ENCODE results near the gene RARS2. TPM values are rescaled to one million over a fixed set of nuclear protein-coding genes. Genes with fewer than 3 reads are reported as not detected.
"Not testable (repeated sequence)": the region's sequence is repeated elsewhere in the genome, so short reads cannot be mapped to it uniquely, and the experiment has no call there.

Gene RARS2
- total RNA-seq, 1 donor from 2014 or later = 48.3 TPM

DNA sequence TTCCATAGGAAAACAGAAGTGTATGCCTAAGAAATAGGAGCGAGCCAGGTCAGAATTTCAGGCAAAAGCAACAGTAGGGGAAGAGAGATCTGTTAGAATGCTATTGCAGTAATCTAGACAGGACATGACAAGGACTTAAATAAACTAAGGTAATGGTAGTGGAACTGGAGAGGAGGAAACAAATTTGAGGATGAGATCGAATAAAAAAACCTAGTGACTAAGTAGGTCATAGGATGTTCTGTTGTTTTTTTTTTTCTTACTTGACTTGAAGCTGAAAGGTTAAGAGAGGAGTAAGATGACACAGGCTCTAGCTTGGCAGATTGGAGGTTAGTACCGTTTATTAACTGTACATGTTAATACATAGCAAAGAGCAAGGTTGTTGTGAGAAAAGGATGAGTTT is 28.7 kb upstream of the RARS2 start:
- no peak overlapping the region for H3K4me3 ChIP-seq (ENCODE audit: insufficient read depth, low read depth, low read length)
- DNase-seq (ENCODE audit: low read depth) (no peak), FAIRE-seq (no peak)
- H3K27me3 ChIP-seq (ENCODE audit: insufficient read depth, low read length) = no peaks in the 10 kb centered on the region
- Mint-ChIP-seq H3K9me3 (ENCODE audit: unreplicated experiment) (no peaks in the 10 kb centered on the region), H3K4me1 (ENCODE audit: low read depth, unreplicated experiment) (peaks cover 9% of the 10 kb centered on the region), H3K4me3 (ENCODE audit: unreplicated experiment) (no peak overlapping the region), H3K36me3 (ENCODE audit: low read depth, unreplicated experiment) (peaks cover 15% of the 10 kb centered on the region), H3K27me3 (ENCODE audit: low read depth, unreplicated experiment) (no peaks in the 10 kb centered on the region), H3K27ac (ENCODE audit: unreplicated experiment) (no peak overlapping the region)
- no peaks in the 10 kb centered on the region for H4K20me1 ChIP-seq (ENCODE audit: insufficient read depth, low read length)
- H3K4me1 ChIP-seq (ENCODE audit: insufficient read depth, low read length) = no peaks in the 10 kb centered on the region
- no peak overlapping the region for H3K9ac ChIP-seq (ENCODE audit: low read length)
- H3K79me2 ChIP-seq (ENCODE audit: insufficient read depth, low read length) = no peaks in the 10 kb centered on the region
- no peaks in the 10 kb centered on the region for H3K9me3 ChIP-seq (ENCODE audit: insufficient read depth, low read depth, low read length)
- no peak overlapping the region for H3K27ac ChIP-seq (ENCODE audit: low read depth, low read length)
- H2AFZ ChIP-seq (ENCODE audit: low read depth, low read length) = no peak overlapping the region
- no peak overlapping the region for H3K4me2 ChIP-seq (ENCODE audit: low read length)
- H3K36me3 ChIP-seq (ENCODE audit: insufficient read depth, low read length) = no peaks in the 10 kb centered on the region
- TF ChIP-seq EZH2 (IDR thresholded peaks at IDR 0.05; ENCODE audit: insufficient read depth, low read length) = no peak
- TF ChIP-seq, protein P1, sequence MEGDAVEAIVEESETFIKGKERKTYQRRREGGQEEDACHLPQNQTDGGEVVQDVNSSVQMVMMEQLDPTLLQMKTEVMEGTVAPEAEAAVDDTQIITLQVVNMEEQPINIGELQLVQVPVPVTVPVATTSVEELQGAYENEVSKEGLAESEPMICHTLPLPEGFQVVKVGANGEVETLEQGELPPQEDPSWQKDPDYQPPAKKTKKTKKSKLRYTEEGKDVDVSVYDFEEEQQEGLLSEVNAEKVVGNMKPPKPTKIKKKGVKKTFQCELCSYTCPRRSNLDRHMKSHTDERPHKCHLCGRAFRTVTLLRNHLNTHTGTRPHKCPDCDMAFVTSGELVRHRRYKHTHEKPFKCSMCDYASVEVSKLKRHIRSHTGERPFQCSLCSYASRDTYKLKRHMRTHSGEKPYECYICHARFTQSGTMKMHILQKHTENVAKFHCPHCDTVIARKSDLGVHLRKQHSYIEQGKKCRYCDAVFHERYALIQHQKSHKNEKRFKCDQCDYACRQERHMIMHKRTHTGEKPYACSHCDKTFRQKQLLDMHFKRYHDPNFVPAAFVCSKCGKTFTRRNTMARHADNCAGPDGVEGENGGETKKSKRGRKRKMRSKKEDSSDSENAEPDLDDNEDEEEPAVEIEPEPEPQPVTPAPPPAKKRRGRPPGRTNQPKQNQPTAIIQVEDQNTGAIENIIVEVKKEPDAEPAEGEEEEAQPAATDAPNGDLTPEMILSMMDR (IDR thresholded peaks at IDR 0.05; ENCODE audit: insufficient read depth, low read depth, low read length) = no peak

DNA sequence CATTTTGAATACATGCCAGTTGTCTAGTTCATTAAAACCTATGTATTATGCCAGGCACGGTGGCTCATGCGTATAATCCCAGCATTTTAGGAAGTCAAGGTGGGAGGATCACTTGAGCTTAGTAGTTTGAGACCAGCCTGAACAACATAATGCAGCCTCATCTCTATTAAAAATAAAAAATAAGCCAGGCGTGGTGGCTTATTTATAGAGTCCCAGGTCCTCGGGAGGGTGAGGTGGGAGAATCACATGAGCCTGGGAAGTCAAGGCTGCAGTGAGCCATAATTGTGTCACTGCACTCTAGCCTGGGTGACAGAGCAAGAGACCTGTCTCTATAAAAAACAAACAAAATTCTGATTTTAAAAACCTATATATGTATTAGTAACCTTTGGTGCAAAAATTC is 27.6 kb upstream of the RARS2 start:
- FAIRE-seq (no peak), DNase-seq (ENCODE audit: low read depth) (no peak)
- Histone ChIP-seq H4K20me1 (ENCODE audit: insufficient read depth, low read length) (no peaks in the 10 kb centered on the region), H3K4me2 (ENCODE audit: low read length) (no peak overlapping the region), H3K4me1 (ENCODE audit: insufficient read depth, low read length) (no peaks in the 10 kb centered on the region), H3K27me3 (ENCODE audit: insufficient read depth, low read length) (no peaks in the 10 kb centered on the region), H3K4me3 (ENCODE audit: insufficient read depth, low read depth, low read length) (no peak overlapping the region), H3K36me3 (ENCODE audit: insufficient read depth, low read length) (peaks cover 2% of the 10 kb centered on the region), H3K27ac (ENCODE audit: low read depth, low read length) (no peak overlapping the region), H3K79me2 (ENCODE audit: insufficient read depth, low read length) (no peaks in the 10 kb centered on the region), H2AFZ (ENCODE audit: low read depth, low read length) (no peak overlapping the region), H3K9me3 (ENCODE audit: insufficient read depth, low read depth, low read length) (no peaks in the 10 kb centered on the region), H3K9ac (ENCODE audit: low read length) (no peak overlapping the region)
- Mint-ChIP-seq H3K27ac (ENCODE audit: unreplicated experiment) (no peak overlapping the region), H3K4me3 (ENCODE audit: unreplicated experiment) (no peak overlapping the region), H3K9me3 (ENCODE audit: unreplicated experiment) (no peaks in the 10 kb centered on the region), H3K36me3 (ENCODE audit: low read depth, unreplicated experiment) (peaks cover 26% of the 10 kb centered on the region), H3K4me1 (ENCODE audit: low read depth, unreplicated experiment) (peaks cover 6% of the 10 kb centered on the region), H3K27me3 (ENCODE audit: low read depth, unreplicated experiment) (no peaks in the 10 kb centered on the region)
- TF ChIP-seq EZH2 (IDR thresholded peaks at IDR 0.05; ENCODE audit: insufficient read depth, low read length) = no peak
- TF ChIP-seq, protein P1 (IDR thresholded peaks at IDR 0.05; ENCODE audit: insufficient read depth, low read depth, low read length) = no peak

DNA sequence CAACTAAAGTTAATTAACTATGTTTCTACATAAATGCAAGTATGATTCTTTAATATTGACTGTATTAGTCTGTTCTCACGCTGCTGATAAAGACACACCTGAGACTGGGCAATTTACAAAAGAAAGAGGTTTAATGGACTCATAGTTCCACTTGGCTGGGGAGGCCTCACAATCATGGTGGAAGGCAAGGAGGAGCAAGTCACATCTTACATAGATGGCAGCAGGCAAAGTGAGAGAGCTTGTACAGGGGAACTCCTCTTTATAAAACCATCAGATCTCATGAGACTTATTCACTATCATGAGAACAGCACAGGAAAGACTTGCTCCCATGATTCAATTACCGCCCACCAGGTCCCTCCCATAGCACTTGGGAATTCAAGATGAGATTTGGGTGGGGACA is 23.2 kb upstream of the RARS2 start:
- not testable (repeated sequence) for DNase-seq (ENCODE audit: low read depth); H3K4me3 ChIP-seq (ENCODE audit: insufficient read depth, low read depth, low read length); H3K27me3 Mint-ChIP-seq (ENCODE audit: low read depth, unreplicated experiment); H3K4me1 Mint-ChIP-seq (ENCODE audit: low read depth, unreplicated experiment); H3K9me3 ChIP-seq (ENCODE audit: insufficient read depth, low read depth, low read length); FAIRE-seq; H3K79me2 ChIP-seq (ENCODE audit: insufficient read depth, low read length); H3K9me3 Mint-ChIP-seq (ENCODE audit: unreplicated experiment); H4K20me1 ChIP-seq (ENCODE audit: insufficient read depth, low read length); H3K27ac ChIP-seq (ENCODE audit: low read depth, low read length); H3K4me2 ChIP-seq (ENCODE audit: low read length); H3K27ac Mint-ChIP-seq (ENCODE audit: unreplicated experiment); H2AFZ ChIP-seq (ENCODE audit: low read depth, low read length); H3K27me3 ChIP-seq (ENCODE audit: insufficient read depth, low read length); H3K4me3 Mint-ChIP-seq (ENCODE audit: unreplicated experiment); H3K4me1 ChIP-seq (ENCODE audit: insufficient read depth, low read length); H3K9ac ChIP-seq (ENCODE audit: low read length)
- peaks cover 13% of the 10 kb centered on the region for H3K36me3 ChIP-seq (ENCODE audit: insufficient read depth, low read length)
- peaks cover 25% of the 10 kb centered on the region for H3K36me3 Mint-ChIP-seq (ENCODE audit: low read depth, unreplicated experiment)
